ENCODE measurements around the gene BCL2. TPM values are rescaled to one million over a fixed set of nuclear protein-coding genes. Genes with fewer than 3 reads are reported as not detected.

The BCL2 gene
- total RNA-seq, 1 donor from 2014 or later = 18.7 TPM

GRCh38 chr18:63145851-63146555 lies 173.6 kb downstream of the BCL2 start:
- H3K36me3 ChIP-seq = no peaks in the 10 kb centered on the region
- TF ChIP-seq POLR2AphosphoS5 (IDR thresholded peaks at IDR 0.05; ENCODE audit: insufficient read depth in 1 of 2, low read depth in 1 of 2) (peak in 1 of 2 donors; percentile 28), POLR2A (IDR thresholded peaks at IDR 0.05) (no peak), CTCF (IDR thresholded peaks at IDR 0.05) (no peak)
- peak overlapping the region; percentile 72 for H3K27ac ChIP-seq
- peaks cover 81% of the 10 kb centered on the region for H3K4me1 ChIP-seq
- H3K9me3 ChIP-seq = no peaks in the 10 kb centered on the region
- intact Hi-C loops (cut with DNase I) = no loop called here
- H3K4me3 ChIP-seq = peak overlapping the region in 1 of 2 donors; percentile 2
- DNase-seq (ENCODE audit: extremely low spot score in 2 of 2) = no peak
- H3K27me3 ChIP-seq = no peaks in the 10 kb centered on the region

GRCh38 chr18:63145166-63145850 lies 174.3 kb downstream of the BCL2 start:
- Histone ChIP-seq H3K27ac (peak overlapping the region; percentile 72), H3K4me3 (no peak overlapping the region), H3K9me3 (no peaks in the 10 kb centered on the region), H3K4me1 (peaks cover 82% of the 10 kb centered on the region), H3K36me3 (no peaks in the 10 kb centered on the region), H3K27me3 (no peaks in the 10 kb centered on the region)
- intact Hi-C loops (cut with DNase I) = no loop called here
- DNase-seq (ENCODE audit: extremely low spot score in 2 of 2) = no peak
- TF ChIP-seq POLR2A (IDR thresholded peaks at IDR 0.05) (no peak), POLR2AphosphoS5 (IDR thresholded peaks at IDR 0.05; ENCODE audit: insufficient read depth in 1 of 2, low read depth in 1 of 2) (no peak), CTCF (IDR thresholded peaks at IDR 0.05) (no peak)

GRCh38 chr18:63144748-63145147 lies 174.8 kb downstream of the BCL2 start:
- Histone ChIP-seq H3K27ac (no peak overlapping the region), H3K4me3 (no peak overlapping the region), H3K4me1 (peaks cover 77% of the 10 kb centered on the region), H3K36me3 (no peaks in the 10 kb centered on the region), H3K27me3 (no peaks in the 10 kb centered on the region), H3K9me3 (no peaks in the 10 kb centered on the region)
- TF ChIP-seq POLR2AphosphoS5 (IDR thresholded peaks at IDR 0.05; ENCODE audit: insufficient read depth in 1 of 2, low read depth in 1 of 2) = no peak
- no peak for TF ChIP-seq CTCF (IDR thresholded peaks at IDR 0.05)
- no peak for TF ChIP-seq POLR2A (IDR thresholded peaks at IDR 0.05)
- intact Hi-C loops (cut with DNase I) = no loop called here
- DNase-seq (ENCODE audit: extremely low spot score in 2 of 2) = no peak

- Histone ChIP-seq H3K27me3 (no peaks in the 10 kb centered on the region), H3K4me3 (no peak overlapping the region), H3K4me1 (peaks cover 78% of the 10 kb centered on the region), H3K9me3 (no peaks in the 10 kb centered on the region), H3K27ac (no peak overlapping the region), H3K36me3 (no peaks in the 10 kb centered on the region)
- TF ChIP-seq POLR2AphosphoS5 (IDR thresholded peaks at IDR 0.05; ENCODE audit: insufficient read depth in 1 of 2, low read depth in 1 of 2) (no peak), CTCF (IDR thresholded peaks at IDR 0.05) (no peak), POLR2A (IDR thresholded peaks at IDR 0.05) (no peak)
- DNase-seq (ENCODE audit: extremely low spot score in 2 of 2) = no peak
- intact Hi-C loops (cut with DNase I) = no loop called here
Measured at GRCh38 chr18:63143330-63143771, 176.2 kb downstream of the BCL2 start.
